ENCODE measurements around the gene PTX3.

PTX3 gene

DNA sequence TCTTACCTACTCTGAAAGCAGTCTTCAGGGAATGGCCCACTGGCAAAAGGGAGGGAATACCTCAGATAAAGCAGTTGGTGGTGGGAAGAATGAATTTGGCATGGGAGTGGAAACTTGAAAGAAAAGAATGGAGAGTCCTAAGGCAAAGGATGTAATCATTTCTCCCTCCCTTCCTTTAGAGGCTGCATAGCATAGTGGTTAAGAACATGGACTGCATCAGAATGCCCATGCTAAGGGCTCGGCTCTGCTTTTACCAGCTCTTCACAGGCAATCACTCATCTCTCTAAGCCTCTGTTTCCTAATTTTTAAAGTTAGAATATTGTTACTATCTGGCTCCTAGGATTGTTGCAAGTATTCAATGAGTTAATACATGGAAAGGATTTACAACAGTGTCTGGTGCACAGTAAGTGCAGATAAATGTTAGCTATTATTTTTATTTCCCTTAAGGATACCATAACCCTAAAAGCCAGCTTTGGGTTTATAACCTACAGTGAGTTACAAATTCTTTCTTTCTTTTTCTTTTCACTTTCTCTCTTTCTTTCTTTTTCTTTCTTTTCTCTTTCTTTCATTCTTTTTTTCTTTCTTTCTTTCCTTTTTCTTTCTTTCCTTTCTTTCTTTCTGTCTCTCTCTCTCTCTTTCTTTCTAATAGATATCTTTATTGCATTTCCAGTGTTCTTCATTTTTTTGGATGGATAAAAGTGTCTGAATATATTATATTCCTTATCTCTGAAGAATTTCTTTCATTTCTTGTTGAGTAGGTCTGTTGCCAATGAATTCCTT lies 43.0 kb downstream of the PTX3 start:
- no peak for DNase-seq

- no peak for DNase-seq
Observed at GRCh38 chr3:157487339-157487738, 50.7 kb downstream of the PTX3 start.

DNA sequence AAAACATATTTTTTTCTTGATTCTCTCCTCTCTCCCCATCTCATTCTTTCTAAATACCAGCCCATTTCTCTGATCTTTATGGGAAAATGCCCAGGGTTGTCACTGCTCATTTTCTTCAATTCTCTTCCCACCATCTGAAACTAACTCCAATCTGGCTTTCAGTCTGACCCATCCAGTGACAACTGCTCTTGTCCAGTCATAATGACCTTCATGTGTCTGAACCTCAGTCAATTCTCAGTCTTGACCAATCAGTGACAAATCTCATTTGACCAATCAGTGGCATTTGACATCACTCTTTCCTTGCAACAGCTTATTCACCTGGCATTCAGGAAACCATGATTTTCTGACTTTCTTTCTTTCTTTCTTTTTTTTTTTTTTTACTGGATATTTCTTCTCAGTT lies 51.5 kb downstream of the PTX3 start:
- DNase-seq: no peak

- DNase-seq: no peak
Observed at GRCh38 chr3:157491136-157491535, 54.5 kb downstream of the PTX3 start.
